GM12875 (cell line): Measurements from ENCODE around the gene CACNA1H.

Experiments used
- H3K4me3 ChIP-seq: one replicate; pipeline ENCODE4 v1.5.1; 2011; ENCODE audit warnings: low read depth, low read length, control low read depth
- CTCF ChIP-seq: IDR thresholded peaks from 2 replicates; pipeline ENCODE4 v1.5.1; 2011; ENCODE audit warnings: low read depth, mild to moderate bottlenecking, control low read depth, inconsistent platforms, low read length, moderate library complexity, borderline replicate concordance; ENCODE audit not compliant: insufficient read depth

Gene CACNA1H

GRCh38 chr16:1171001-1171400 lies 18.1 kb downstream of the CACNA1H start:
- no peak for TF ChIP-seq CTCF
- no peak overlapping the region for H3K4me3 ChIP-seq

- TF ChIP-seq CTCF, result no peak
- H3K4me3 ChIP-seq, result no peak overlapping the region
These were observed 19.0 kb downstream of the CACNA1H start for GRCh38 chr16:1171854-1172428.

- no peak overlapping the region for H3K4me3 ChIP-seq
- TF ChIP-seq CTCF, result no peak
These were observed 19.7 kb downstream of the CACNA1H start for GRCh38 chr16:1172651-1173050.

GRCh38 chr16:1173788-1174451 lies 21.0 kb downstream of the CACNA1H start:
- no peak overlapping the region for H3K4me3 ChIP-seq
- no peak for TF ChIP-seq CTCF

- no peak overlapping the region for H3K4me3 ChIP-seq
These were observed 21.8 kb downstream of the CACNA1H start for GRCh38 chr16:1174477-1175357.

GRCh38 chr16:1175566-1176279 lies 22.8 kb downstream of the CACNA1H start:
- H3K4me3 ChIP-seq, result no peak overlapping the region
- no peak for TF ChIP-seq CTCF

More at GRCh38 chr16:1174477-1175357, 21.8 kb downstream of the CACNA1H start:
- no peak for TF ChIP-seq CTCF
